IPS-11a (cell line): ENCODE measurements around the gene PURA.

ENCODE experiments used
- H3K4me3 ChIP-seq: one replicate; pipeline ENCODE4 v1.5.1; 2013; ENCODE audit warnings: low read depth, low read length, control low read depth

The PURA gene

GRCh38 chr5:140109759-140110645 lies 3.9 kb upstream of the PURA start:
- H3K4me3 ChIP-seq, result no peak overlapping the region

GRCh38 chr5:140110646-140110957 lies 3.3 kb upstream of the PURA start:
- H3K4me3 ChIP-seq, result no peak overlapping the region

GRCh38 chr5:140111011-140111858 lies 2.7 kb upstream of the PURA start:
- no peak overlapping the region for H3K4me3 ChIP-seq

GRCh38 chr5:140111859-140112551 lies 1.9 kb upstream of the PURA start:
- no peak overlapping the region for H3K4me3 ChIP-seq

- H3K4me3 ChIP-seq, result peak overlapping the region; percentile 70
Measured at GRCh38 chr5:140112685-140113179, 1.2 kb upstream of the PURA start.

- H3K4me3 ChIP-seq, result peak overlapping the region; percentile 70
Measured at GRCh38 chr5:140113180-140113698, 670 bp upstream of the PURA start.

- peak overlapping the region; percentile 70 for H3K4me3 ChIP-seq
Measured at GRCh38 chr5:140114341-140115185, 654 bp downstream of the PURA start.

GRCh38 chr5:140115186-140115500 lies 1.2 kb downstream of the PURA start:
- H3K4me3 ChIP-seq, result no peak overlapping the region

GRCh38 chr5:140116716-140117115 lies 2.8 kb downstream of the PURA start:
- no peak overlapping the region for H3K4me3 ChIP-seq

GRCh38 chr5:140117523-140117922 lies 3.6 kb downstream of the PURA start:
- H3K4me3 ChIP-seq, result no peak overlapping the region

GRCh38 chr5:140118302-140118936 lies 4.5 kb downstream of the PURA start:
- no peak overlapping the region for H3K4me3 ChIP-seq

- H3K4me3 ChIP-seq, result no peak within 1 kb of the TSS
Measured at GRCh38 chr5:140125637-140126036, 11.7 kb downstream of the PURA start, which contains the start of gene IGIP. TSS of gene IGIP (plus strand) at chr5:140125937. CDS start at chr5:140128477, 2,540 bp downstream.

- H3K4me3 ChIP-seq, result no peak overlapping the region
Measured at GRCh38 chr5:140126315-140127012, 12.6 kb downstream of the PURA start.

GRCh38 chr5:140128376-140128775 lies 14.5 kb downstream of the PURA start:
- no peak overlapping the region for H3K4me3 ChIP-seq

- no peak overlapping the region for H3K4me3 ChIP-seq
Measured at GRCh38 chr5:140130949-140131733, 17.2 kb downstream of the PURA start.

GRCh38 chr5:140131967-140132409 lies 18.1 kb downstream of the PURA start:
- H3K4me3 ChIP-seq, result no peak overlapping the region

GRCh38 chr5:140133514-140134167 lies 19.7 kb downstream of the PURA start:
- H3K4me3 ChIP-seq, result no peak overlapping the region
